ENCODE data around the gene ANKRD55.
"Not testable (repeated sequence)": the region's sequence is repeated elsewhere in the genome, so short reads cannot be mapped to it uniquely, and the experiment has no call there.

Gene ANKRD55

DNA sequence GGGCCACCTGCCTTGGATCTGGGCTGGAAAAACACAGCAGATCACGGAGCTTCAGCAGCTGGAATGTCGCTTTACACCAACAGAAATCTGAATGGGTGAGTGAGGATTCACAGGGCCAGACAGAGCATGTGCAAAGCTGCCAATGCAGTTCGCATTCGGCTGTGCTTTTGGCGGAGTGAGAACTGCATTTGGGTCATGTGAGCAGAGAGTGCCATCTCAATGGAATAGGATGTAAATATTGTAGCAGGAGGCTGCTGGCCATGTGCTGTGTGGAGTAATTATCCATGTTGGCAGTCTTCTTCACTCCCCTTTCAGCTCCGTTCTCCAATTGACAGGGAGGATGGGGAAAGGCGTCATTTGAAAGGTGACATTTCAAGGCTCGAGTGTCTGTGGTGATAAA lies at the start of gene ANKRD55:
ANKRD55 (minus strand) TSS at position 101 of the 400 bp plus-strand sequence. CDS start 417 bp downstream, outside the sequence.
- in situ Hi-C loops (cut with MboI; ENCODE audit: low pct_unique_long_range_greater_than_20kb, low sequenced_read_pairs): no loop called here
- DNase-seq: no peak

DNA sequence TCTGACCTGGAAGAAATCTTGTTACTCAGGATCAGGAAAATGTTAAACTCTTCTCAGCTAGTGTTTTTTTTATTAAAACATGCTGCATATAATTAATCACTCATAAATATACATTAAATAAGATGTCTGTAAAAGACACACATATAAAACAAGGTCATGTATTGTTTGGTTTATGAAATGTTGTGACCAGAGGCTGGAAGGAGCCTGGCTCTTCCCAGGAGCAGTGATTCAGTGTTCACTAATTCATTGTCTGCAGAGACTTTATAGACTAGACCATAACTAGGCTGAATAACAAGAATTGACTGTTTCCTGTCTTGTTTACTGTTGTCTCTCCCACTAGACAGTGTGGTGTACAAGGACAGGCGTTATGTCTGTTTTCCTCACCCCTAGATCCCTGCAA lies 49.1 kb upstream of the ANKRD55 start:
- in situ Hi-C loops (cut with MboI; ENCODE audit: low pct_unique_long_range_greater_than_20kb, low sequenced_read_pairs): no loop called here
- no peak for DNase-seq

DNA sequence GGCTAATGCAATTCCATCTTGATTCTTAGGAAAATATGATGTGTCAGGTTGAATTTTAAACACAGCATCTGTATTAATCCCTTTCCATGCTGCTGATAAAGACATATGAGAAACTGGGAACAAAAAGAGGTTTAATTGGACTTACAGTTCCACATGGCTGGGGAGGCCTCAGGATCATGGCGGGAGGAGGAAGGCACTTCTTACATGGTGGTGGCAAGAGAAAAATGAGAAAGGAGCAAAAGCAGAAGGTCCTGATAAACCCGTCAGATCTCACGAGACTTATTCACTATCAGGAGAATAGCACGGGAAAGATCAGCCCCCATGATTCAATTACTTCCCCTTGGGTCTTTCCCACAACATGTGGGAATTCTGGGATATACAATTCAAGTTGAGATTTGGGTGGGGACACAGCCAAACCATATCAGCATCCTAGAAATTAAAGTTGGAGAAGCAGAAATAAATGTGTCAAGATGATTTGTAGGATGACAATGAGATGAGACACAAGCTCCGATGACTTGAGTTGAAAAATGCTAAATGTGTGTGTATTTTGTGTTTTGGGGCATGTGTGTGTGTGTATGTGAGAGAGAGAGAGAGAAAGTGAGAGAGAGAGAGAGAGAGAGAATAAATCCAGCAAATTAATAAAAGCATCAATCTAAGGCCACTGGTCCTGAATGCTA lies 48.5 kb upstream of the ANKRD55 start:
- in situ Hi-C loops (cut with MboI; ENCODE audit: low pct_unique_long_range_greater_than_20kb, low sequenced_read_pairs): no loop called here

DNA sequence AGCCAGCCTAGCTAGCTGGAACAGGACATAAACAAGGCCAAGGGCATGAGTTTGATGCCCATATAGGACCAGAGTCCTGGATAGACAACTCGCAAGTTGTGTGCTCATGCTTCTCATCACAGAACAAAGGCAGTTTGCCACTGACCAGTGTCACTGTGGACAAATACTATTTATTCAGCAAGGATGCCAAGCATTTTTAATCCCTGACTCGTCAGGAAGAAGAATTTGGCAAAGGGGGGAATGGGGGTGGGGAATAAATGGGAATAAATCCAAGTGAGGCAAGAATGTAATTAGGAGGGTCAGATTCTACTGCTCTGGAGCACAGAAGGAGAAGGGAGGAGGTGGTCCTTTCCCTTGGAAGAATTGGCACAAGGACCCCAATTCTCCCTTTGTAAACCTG lies 46.8 kb upstream of the ANKRD55 start:
- no peak for DNase-seq
- in situ Hi-C loops (cut with MboI; ENCODE audit: low pct_unique_long_range_greater_than_20kb, low sequenced_read_pairs): loop anchor here (10.0 kb wide), 1 partner anchor 555 kb away; no protein-coding TSS in a partner anchor

More for the DNA sequence above, 48.5 kb upstream of the ANKRD55 start:
- DNase-seq: no peak

DNA sequence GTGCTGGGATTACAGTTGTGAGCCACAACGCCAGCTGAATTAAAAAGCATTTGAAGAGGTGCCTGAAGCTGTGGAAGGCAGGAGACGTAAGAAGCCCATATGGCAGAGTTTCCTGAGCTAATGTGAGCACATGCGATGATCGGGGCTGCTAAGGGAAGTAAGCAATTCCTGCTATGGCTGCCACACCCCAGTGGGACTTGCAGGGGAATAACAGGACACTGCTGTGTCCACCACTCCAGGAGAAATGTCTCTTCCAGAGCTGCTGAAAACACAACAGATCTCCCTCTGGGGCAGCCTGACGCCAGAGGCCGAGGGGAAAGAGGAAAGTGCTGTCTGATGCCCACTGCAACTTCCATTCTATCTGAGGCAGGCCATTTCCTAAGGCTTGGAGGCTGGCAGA lies 46.2 kb upstream of the ANKRD55 start:
- in situ Hi-C loops (cut with MboI; ENCODE audit: low pct_unique_long_range_greater_than_20kb, low sequenced_read_pairs): loop anchor here (10.0 kb wide), 1 partner anchor 556 kb away; no protein-coding TSS in a partner anchor
- no peak for DNase-seq

DNA sequence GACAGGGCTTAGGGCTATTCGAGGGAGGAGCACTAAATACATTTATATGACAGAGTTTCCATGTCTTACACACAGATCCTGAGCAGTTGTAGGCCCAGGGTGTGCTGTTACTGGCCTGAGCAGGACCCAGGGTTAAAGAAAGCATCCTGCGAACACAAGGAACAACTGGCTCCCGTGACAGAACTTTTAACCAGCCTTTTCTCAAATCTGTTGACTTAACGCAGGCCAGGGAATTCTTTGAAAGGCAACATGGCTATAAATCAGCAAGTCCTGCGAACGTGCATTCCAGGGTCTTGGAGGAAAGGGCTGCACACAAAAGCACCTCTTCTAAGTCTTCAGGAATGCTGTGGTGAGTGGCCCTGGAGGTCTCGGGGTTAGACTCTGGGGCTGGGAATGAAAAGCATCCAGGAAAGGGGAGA lies 45.2 kb upstream of the ANKRD55 start:
- DNase-seq: no peak
- in situ Hi-C loops (cut with MboI; ENCODE audit: low pct_unique_long_range_greater_than_20kb, low sequenced_read_pairs): loop anchor here (10.0 kb wide), 1 partner anchor 556 kb away; no protein-coding TSS in a partner anchor

DNA sequence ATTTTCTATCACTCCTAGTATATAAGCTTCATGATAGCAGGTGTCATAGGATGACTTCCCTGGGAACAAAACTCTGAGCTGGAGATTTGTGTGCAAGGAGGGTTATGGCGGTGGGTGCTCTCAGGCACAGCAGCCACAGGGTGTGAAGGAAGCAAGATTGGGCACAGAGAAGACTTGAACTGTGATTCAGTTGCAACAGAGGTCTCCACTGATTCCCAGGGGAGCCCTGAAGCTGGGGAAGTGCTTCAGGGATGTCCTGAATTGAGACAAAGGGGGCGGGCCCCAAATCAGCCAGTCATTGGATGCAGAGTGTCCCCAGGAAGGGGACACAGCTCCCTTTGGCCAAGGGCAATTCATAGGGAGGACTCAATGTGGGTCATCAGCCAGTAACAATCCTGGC lies 44.4 kb upstream of the ANKRD55 start:
- DNase-seq: no peak
- in situ Hi-C loops (cut with MboI; ENCODE audit: low pct_unique_long_range_greater_than_20kb, low sequenced_read_pairs): loop anchor here (10.0 kb wide), 1 partner anchor 557 kb away; no protein-coding TSS in a partner anchor

DNA sequence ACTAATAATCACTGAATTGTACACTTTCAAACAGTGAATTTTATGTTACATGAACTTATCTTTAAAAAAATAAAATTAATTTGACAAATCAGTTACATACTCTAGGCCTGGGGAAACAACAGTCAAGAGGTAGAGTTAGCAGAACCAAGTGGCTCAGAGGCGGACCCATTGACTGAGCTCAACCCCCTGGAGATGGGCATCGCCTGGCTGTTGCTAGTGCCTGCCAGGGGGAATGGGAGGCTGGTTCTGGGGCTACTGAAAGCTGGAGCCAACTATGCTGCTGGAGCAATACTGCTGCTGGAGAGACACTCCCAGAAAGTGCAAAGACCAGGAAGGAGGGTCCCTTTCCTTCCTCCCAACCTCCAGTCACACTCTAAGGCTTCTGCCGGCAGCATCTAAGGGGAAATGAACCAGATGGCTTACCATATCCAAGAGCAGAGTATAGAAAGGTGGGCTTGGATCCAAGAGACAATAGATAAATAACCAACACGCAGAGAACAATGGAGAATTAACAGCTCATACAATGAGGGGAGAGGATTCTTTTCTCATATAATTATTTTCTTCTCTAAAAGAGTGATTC lies 40.3 kb upstream of the ANKRD55 start:
- no peak for DNase-seq
- in situ Hi-C loops (cut with MboI; ENCODE audit: low pct_unique_long_range_greater_than_20kb, low sequenced_read_pairs): loop anchor here (10.0 to 25.0 kb wide), 2 partner anchors 561 to 989 kb away; no protein-coding TSS in a partner anchor

DNA sequence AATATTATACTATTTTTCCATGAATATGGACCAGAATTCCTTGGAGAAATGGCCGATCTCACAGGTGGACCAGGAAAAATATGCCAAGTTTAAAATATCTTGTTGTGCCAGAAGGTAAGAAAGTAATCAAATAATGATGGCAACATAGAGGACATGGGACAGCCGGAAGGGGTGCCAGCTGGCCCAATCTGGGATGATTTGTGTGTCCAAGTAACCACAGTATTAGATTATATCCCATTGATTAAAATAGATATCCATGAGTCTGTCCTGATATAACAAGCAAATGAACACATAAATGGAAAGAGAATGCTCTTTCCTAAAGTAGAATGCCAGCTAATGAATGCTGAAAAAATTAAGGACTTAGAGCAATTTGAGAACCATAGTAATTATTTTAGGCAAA lies 39.6 kb upstream of the ANKRD55 start:
- in situ Hi-C loops (cut with MboI; ENCODE audit: low pct_unique_long_range_greater_than_20kb, low sequenced_read_pairs): loop anchor here (10.0 to 25.0 kb wide), 2 partner anchors 562 to 990 kb away; no protein-coding TSS in a partner anchor
- no peak for DNase-seq

DNA sequence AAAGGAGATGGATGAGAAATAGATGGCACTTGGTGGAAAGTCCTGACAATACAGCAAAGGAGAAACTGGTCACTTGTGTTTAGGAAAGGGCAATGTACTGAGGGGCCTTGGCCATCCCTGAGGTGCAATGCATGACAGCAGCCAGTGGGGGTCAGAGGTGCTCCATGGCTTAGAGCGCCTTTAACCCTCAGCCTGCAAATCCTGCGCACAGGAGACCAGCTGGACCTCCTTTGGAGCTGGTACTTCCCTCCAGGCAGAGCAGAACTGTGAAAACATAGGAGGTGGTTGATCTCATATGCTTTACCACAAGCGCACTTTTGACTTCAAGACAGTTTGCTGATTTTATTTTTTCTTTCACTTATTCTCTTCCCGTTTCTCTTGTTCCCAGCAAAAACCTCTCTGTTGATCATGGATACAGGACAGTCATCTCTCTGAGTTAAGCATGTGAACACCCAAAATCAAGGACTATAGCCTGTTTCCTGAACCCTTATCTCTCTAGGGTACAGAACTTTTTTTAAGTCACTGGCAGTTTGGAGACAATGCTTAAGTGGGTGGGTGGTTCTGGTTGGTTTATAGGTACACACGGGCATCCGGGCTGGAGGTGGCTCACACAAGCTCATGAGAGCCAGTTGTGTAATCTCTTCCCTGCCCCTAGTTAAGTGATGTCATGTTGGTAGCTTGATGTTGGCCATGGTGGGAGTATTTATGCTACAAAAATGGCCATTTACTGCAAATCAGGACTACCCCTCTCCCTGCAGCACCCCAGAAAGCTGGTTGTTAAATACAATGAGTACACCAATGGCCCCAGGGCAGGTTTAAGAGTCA lies 37.6 kb upstream of the ANKRD55 start:
- DNase-seq: peak; percentile 91
- in situ Hi-C loops (cut with MboI; ENCODE audit: low pct_unique_long_range_greater_than_20kb, low sequenced_read_pairs): loop anchor here (10.0 to 25.0 kb wide), 2 partner anchors 564 to 992 kb away; no protein-coding TSS in a partner anchor

DNA sequence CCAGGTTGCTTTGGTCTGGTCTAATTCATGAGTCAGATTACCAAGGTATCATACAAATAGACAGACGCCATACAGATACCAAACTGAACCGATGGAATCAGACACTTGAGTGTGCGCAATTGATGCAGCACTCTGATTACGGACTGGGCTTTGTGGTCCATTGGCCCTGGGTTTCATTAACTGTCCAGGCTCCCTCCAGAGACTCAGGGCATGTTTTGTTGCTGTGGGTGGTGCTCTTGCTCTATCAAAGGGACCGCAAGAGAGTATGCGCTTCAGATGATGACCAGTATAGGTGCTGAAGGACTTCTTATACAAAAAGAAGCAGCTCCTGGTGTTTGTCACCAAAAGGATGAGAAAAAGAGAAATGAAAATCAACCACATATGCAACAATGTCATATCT lies 36.9 kb upstream of the ANKRD55 start:
- DNase-seq: peak; percentile 8
- in situ Hi-C loops (cut with MboI; ENCODE audit: low pct_unique_long_range_greater_than_20kb, low sequenced_read_pairs): loop anchor here (10.0 to 25.0 kb wide), 2 partner anchors 565 to 992 kb away; no protein-coding TSS in a partner anchor

DNA sequence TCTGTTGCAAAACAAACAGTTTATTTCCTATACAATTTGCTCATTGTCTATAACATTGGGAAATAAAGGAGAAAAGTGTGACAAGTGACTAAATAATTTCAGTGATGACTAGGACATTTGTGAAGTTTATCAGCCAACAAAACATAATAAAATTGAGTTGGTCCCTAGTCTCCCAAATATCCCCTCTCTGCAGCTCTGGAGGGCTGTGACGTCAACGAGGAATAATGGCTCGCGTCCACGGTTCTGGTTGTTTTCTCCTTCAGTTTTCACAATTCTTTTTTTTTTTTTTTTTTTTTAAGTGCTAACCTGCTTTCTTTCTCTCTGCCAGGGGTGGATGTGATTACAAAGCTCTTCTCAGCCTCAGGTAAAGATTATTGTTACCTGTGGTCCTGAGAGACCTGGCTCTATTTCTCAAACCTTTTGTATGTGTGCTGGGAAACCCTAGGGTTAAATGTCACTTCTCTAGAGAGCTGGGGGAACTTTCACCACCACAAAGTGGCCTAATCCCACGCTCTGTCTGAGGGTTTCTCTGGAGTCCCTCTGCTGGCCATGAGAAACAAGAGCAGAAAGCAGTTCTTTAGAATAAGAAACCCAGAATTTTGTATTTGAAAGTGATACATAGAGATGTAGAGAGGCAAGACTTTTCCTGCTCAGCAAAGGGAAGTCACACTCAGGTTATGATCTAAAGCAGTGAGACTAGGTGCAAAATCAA lies 36.2 kb upstream of the ANKRD55 start:
- peak; percentile 65 for DNase-seq
- in situ Hi-C loops (cut with MboI; ENCODE audit: low pct_unique_long_range_greater_than_20kb, low sequenced_read_pairs): loop anchor here (25.0 kb wide), 1 partner anchor 993 kb away; no protein-coding TSS in a partner anchor

DNA sequence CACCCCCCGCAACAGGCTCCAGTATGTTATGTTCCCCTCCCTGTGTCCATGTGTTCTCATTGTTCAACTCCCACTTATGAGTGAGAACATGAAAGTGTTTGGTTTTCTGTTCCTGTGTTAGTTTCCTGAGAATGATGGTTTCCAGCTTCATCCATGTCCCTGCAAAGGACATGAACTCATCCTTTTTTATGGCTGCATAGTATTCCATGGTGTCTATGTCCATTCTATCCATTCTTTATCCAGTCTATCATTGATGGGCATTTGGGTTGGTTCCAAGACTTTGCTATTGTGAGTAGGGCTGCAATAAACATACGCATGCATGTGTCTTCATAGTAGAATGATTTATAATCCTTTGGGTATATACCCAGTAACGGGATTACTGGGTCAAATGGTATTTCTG lies 35.6 kb upstream of the ANKRD55 start:
- in situ Hi-C loops (cut with MboI; ENCODE audit: low pct_unique_long_range_greater_than_20kb, low sequenced_read_pairs): loop anchor here (25.0 kb wide), 1 partner anchor 994 kb away; no protein-coding TSS in a partner anchor
- DNase-seq: not testable (repeated sequence)

DNA sequence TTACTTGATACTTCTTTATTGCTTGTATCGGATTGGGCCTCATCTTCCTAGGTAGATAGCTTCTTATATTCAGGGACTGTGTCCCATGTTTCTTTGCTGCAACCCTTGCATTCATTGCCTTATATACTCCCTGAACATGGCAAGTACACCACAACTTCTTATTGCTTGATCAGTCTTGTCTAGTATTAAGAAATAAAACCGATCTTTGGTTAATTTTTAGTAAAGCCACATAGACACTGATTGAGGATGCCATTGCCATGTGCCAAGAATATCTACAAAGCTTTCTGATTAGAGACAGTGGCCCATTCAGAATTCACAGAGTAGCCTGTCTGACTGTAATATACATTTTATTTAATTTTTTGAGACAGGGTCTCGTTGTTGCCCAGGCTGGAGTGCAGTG lies 34.7 kb upstream of the ANKRD55 start:
- no peak for DNase-seq
- in situ Hi-C loops (cut with MboI; ENCODE audit: low pct_unique_long_range_greater_than_20kb, low sequenced_read_pairs): loop anchor here (25.0 kb wide), 1 partner anchor 994 kb away; no protein-coding TSS in a partner anchor

DNA sequence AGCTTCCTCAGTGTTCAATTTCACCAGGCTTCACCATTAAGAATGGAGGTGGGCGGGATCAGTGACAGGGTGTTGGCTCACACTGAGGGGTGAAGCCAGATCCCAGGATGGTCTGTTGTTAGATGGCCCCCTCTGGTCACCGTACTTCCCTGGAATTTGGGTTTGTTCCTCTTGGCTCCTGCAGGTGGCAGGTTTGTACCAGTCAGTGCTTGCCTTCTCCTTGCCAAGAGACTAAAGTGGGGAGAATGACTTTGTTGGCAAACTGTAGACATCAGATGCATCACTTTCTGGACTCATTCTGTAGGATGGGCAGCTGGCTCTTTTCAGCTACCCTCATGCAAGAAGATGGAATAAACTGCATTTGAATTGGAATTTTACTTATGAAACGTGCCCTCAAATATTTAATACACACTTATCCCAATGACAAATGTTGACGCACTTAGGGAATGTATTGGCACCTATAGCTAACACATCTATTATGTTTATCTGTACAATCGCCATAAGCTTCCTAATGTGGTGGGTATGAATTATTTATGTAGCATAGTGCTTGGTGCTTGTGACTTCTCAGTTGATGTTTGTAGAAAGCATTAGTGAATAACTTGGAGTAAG lies 31.4 kb upstream of the ANKRD55 start:
- in situ Hi-C loops (cut with MboI; ENCODE audit: low pct_unique_long_range_greater_than_20kb, low sequenced_read_pairs): loop anchor here (25.0 kb wide), 1 partner anchor 998 kb away; no protein-coding TSS in a partner anchor
- DNase-seq: peak; percentile 60

DNA sequence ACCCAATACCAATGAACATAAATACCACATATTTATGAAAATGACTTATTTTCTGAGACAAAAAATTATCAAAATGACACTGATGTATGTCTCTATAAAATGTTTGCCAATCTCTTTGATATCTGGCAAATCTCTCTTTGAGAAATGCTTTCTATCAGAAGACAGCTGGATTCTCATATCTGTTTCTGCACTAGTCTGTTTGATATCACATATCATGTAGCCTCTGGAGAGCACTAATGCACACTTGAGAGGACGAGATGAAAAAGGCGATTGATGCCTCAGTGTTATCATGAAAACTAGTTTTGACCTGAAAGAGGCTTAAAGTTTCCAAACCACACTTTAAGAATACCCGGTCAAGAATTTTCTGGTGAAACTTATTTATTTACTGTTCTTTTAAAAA lies 29.1 kb upstream of the ANKRD55 start:
- in situ Hi-C loops (cut with MboI; ENCODE audit: low pct_unique_long_range_greater_than_20kb, low sequenced_read_pairs): loop anchor here (25.0 kb wide), 1 partner anchor 1000 kb away; no protein-coding TSS in a partner anchor
- no peak for DNase-seq

DNA sequence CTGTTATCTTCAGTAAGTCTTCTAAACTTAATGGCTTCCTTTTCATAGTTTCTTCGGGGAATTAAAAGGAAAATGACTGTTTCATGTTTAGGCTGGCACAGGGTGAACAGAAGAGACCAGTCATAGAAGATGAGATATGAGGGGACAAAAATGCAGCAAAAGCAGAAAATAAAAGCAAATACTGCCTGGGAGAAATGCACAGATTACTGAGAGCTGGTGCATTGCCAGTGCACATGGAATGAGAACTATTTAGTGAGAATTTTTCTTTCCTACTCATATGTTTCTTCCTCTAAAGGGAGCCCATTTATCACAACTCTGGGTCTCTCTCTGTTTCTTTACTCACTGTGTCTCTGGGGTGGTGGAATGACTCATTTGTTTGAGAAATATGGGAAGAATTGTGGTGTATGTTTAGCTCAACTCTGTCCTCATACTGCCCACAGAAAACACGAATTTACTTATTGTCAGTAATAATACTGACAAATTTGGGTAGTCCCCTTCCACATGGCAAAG lies 25.9 kb upstream of the ANKRD55 start:
- DNase-seq: no peak
- in situ Hi-C loops (cut with MboI; ENCODE audit: low pct_unique_long_range_greater_than_20kb, low sequenced_read_pairs): loop anchor here (25.0 kb wide), 1 partner anchor 1003 kb away; no protein-coding TSS in a partner anchor
